ENCODE results near the gene SETBP1. TPM values are rescaled to one million over a fixed set of nuclear protein-coding genes. Genes with fewer than 3 reads are reported as not detected.

Gene SETBP1
- total RNA-seq, 1 experiment from 2014 or later: 9.6 TPM

DNA sequence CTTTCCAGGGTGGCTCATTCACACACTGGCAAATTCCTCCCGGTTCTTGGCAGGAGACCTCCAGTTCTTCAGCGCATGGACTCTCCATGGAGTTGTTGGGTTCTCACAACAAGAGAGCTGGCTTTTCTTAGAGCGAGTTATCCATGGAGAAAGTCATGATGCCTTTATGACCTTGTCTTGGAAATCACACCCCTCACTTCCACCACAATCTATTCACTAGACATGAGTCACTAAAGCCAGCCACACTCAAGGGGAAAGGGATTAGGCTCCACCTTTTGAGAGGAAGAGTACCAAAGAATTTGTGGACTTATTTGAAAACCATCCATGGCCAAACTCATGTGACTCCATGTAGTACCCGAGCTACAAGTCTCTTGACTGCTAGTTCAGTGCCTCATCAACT lies 160.5 kb downstream of the SETBP1 start:
- ATAC-seq (no peak), DNase-seq (ENCODE audit: low spot score) (no peak)
- POLR2A ChIA-PET: no interaction called here
- Mint-ChIP-seq H3K9me3 (peaks cover 8% of the 10 kb centered on the region), H3K27ac (no peak overlapping the region), H3K4me3 (no peak overlapping the region), H3K27me3 (ENCODE audit: low read depth) (no peaks in the 10 kb centered on the region), H3K4me1 (peaks cover 46% of the 10 kb centered on the region), H3K36me3 (no peaks in the 10 kb centered on the region)
- TF ChIP-seq ZNF138 (CRISPR knock-in tag; conservative IDR thresholded peaks at IDR 0.05) (no peak), ZNF232 (CRISPR knock-in tag; IDR thresholded peaks at IDR 0.05) (no peak), GTF2I (CRISPR knock-in tag; conservative IDR thresholded peaks at IDR 0.05) (no peak), EMX1 (CRISPR knock-in tag; IDR thresholded peaks at IDR 0.05) (no peak), JAZF1 (CRISPR knock-in tag; IDR thresholded peaks at IDR 0.05) (no peak), ZNF219 (CRISPR knock-in tag; IDR thresholded peaks at IDR 0.05; ENCODE audit: borderline replicate concordance) (no peak), NFE2L1 (CRISPR knock-in tag; IDR thresholded peaks at IDR 0.05) (no peak), ZNF263 (CRISPR knock-in tag; IDR thresholded peaks at IDR 0.05; ENCODE audit: low read depth) (no peak)
- TF ChIP-seq, protein P1, sequence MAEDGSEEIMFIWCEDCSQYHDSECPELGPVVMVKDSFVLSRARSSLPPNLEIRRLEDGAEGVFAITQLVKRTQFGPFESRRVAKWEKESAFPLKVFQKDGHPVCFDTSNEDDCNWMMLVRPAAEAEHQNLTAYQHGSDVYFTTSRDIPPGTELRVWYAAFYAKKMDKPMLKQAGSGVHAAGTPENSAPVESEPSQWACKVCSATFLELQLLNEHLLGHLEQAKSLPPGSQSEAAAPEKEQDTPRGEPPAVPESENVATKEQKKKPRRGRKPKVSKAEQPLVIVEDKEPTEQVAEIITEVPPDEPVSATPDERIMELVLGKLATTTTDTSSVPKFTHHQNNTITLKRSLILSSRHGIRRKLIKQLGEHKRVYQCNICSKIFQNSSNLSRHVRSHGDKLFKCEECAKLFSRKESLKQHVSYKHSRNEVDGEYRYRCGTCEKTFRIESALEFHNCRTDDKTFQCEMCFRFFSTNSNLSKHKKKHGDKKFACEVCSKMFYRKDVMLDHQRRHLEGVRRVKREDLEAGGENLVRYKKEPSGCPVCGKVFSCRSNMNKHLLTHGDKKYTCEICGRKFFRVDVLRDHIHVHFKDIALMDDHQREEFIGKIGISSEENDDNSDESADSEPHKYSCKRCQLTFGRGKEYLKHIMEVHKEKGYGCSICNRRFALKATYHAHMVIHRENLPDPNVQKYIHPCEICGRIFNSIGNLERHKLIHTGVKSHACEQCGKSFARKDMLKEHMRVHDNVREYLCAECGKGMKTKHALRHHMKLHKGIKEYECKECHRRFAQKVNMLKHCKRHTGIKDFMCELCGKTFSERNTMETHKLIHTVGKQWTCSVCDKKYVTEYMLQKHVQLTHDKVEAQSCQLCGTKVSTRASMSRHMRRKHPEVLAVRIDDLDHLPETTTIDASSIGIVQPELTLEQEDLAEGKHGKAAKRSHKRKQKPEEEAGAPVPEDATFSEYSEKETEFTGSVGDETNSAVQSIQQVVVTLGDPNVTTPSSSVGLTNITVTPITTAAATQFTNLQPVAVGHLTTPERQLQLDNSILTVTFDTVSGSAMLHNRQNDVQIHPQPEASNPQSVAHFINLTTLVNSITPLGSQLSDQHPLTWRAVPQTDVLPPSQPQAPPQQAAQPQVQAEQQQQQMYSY (CRISPR knock-in tag; IDR thresholded peaks at IDR 0.05): no peak
- TF ChIP-seq, protein P2, sequence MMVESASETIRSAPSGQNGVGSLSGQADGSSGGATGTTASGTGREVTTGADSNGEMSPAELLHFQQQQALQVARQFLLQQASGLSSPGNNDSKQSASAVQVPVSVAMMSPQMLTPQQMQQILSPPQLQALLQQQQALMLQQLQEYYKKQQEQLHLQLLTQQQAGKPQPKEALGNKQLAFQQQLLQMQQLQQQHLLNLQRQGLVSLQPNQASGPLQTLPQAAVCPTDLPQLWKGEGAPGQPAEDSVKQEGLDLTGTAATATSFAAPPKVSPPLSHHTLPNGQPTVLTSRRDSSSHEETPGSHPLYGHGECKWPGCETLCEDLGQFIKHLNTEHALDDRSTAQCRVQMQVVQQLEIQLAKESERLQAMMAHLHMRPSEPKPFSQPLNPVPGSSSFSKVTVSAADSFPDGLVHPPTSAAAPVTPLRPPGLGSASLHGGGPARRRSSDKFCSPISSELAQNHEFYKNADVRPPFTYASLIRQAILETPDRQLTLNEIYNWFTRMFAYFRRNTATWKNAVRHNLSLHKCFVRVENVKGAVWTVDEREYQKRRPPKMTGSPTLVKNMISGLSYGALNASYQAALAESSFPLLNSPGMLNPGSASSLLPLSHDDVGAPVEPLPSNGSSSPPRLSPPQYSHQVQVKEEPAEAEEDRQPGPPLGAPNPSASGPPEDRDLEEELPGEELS (CRISPR knock-in tag; IDR thresholded peaks at IDR 0.05): no peak
- TF ChIP-seq, protein P3, sequence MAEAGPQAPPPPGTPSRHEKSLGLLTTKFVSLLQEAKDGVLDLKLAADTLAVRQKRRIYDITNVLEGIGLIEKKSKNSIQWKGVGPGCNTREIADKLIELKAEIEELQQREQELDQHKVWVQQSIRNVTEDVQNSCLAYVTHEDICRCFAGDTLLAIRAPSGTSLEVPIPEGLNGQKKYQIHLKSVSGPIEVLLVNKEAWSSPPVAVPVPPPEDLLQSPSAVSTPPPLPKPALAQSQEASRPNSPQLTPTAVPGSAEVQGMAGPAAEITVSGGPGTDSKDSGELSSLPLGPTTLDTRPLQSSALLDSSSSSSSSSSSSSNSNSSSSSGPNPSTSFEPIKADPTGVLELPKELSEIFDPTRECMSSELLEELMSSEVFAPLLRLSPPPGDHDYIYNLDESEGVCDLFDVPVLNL (CRISPR knock-in tag; IDR thresholded peaks at IDR 0.05; ENCODE audit: borderline replicate concordance, low read depth): no peak
- TF ChIP-seq, protein P4, sequence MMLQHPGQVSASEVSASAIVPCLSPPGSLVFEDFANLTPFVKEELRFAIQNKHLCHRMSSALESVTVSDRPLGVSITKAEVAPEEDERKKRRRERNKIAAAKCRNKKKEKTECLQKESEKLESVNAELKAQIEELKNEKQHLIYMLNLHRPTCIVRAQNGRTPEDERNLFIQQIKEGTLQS (CRISPR knock-in tag; conservative IDR thresholded peaks at IDR 0.05): no peak
- CTCF ChIA-PET: no interaction called here

DNA sequence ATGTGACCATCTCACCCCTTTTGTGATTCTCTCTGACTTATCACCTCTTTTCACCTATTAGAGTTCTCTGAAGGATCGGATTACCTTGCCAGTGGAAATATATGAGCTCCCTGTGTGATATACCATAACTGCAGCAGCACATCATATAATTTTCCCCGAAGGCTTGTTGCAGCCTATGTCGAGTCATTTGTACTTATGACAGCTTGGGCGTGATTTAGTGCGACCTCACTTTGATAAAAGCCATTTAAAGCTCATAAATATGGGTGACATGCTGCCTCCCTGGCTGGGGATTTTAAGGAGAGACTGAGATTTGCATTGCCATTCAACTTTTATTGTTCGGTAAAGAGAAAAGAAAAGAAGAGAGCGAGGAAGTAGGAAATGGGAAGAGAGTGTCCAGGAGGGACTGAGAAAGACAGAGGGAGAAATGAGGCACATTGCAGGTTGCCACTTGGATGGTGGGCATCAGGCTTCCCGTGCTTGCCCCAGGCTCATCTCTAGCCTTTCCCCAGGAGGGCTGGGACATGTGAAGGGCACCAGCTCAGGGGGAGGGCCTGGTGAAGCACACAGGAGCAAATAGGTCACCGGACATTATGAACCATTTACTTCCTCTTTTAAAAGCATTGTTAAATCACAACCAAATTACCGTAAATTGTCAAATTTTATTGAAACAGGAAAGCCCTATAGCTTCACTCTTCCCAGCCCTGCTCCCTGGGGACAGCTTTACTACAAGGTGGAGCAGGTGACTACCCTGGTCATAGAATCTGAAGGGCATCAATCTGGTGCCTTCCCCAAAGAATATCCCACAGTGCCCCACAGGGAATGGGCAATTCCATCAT lies 161.3 kb downstream of the SETBP1 start:
- no peak for DNase-seq (ENCODE audit: low spot score)
- Mint-ChIP-seq H3K27me3 (ENCODE audit: low read depth) (no peaks in the 10 kb centered on the region), H3K36me3 (no peaks in the 10 kb centered on the region), H3K4me1 (peaks cover 38% of the 10 kb centered on the region), H3K9me3 (peaks cover 8% of the 10 kb centered on the region), H3K4me3 (no peak overlapping the region), H3K27ac (peak overlapping the region; percentile 72; the same call in 1 of the 2 replicates)
- ChIA-PET CTCF (no interaction called here), POLR2A (no interaction called here)
- TF ChIP-seq NFYB (CRISPR knock-in tag; conservative IDR thresholded peaks at IDR 0.05; ENCODE audit: low read depth) (no peak), TEAD4 (CRISPR knock-in tag; IDR thresholded peaks at IDR 0.05) (no peak), TEAD1 (CRISPR knock-in tag; IDR thresholded peaks at IDR 0.05) (no peak), ZBTB21 (CRISPR knock-in tag; IDR thresholded peaks at IDR 0.05; ENCODE audit: borderline replicate concordance) (no peak)
- TF ChIP-seq, protein P5, sequence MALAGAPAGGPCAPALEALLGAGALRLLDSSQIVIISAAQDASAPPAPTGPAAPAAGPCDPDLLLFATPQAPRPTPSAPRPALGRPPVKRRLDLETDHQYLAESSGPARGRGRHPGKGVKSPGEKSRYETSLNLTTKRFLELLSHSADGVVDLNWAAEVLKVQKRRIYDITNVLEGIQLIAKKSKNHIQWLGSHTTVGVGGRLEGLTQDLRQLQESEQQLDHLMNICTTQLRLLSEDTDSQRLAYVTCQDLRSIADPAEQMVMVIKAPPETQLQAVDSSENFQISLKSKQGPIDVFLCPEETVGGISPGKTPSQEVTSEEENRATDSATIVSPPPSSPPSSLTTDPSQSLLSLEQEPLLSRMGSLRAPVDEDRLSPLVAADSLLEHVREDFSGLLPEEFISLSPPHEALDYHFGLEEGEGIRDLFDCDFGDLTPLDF (CRISPR knock-in tag; IDR thresholded peaks at IDR 0.05): no peak
- ATAC-seq: no peak
